Gastroesophageal sphincter (tissue), 3 donors: Measurements from ENCODE around the gene NCKIPSD.

ENCODE experiments used
- EP300 ChIP-seq: sonication (generic); formaldehyde crosslinking; IDR thresholded peaks from one replicate; pipeline ENCODE4 v1.6.1; 2017; ENCODE audit warnings: antibody characterized with exemption, mild to moderate bottlenecking
- POLR2A ChIP-seq, 2 donors: fragments of 450-650 bp; IDR thresholded peaks; one replicate each; pipeline ENCODE4 v1.6.1; 2017; ENCODE audit warnings: antibody characterized with exemption in 2 of 2, mild to moderate bottlenecking in 2 of 2, moderate library complexity in 1 of 2
- POLR2AphosphoS5 ChIP-seq: sonication (generic); formaldehyde crosslinking; IDR thresholded peaks from one replicate; pipeline ENCODE4 v1.6.1; 2017; ENCODE audit warnings: antibody characterized with exemption
- TF ChIP-seq, protein P1 (sequence below), 4 experiments: fragments of 200-600 bp in 2 of 4; fragments of 450-650 bp in 2 of 4; sonication (generic) in 1 of 4; IDR thresholded peaks; one replicate each; pipeline ENCODE4 v1.5.1; 2017 to 2019; ENCODE audit warnings: antibody characterized with exemption in 4 of 4, mild to moderate bottlenecking in 2 of 4, moderate library complexity in 2 of 4

DNA sequence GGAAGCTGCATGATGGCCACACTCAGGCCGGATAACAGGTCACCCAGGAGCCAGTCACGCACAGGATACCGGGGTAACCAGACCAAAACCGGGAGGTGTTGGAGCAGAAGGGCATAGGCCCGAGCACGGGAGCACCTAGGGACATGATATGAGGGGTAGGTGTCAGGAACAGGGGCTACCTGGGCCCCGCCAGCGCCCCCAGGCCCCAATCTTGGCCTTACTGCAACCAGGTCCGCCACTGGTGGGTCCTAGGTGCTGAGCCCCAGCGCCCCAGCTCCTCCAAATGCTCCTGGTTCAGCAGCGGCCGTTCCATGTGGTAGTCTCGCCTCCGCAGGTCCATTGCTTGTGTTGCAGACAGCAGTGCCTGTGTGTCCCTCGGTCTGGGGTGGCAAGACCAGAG is 52.5 kb downstream of the NCKIPSD start:
- TF ChIP-seq, protein P1, sequence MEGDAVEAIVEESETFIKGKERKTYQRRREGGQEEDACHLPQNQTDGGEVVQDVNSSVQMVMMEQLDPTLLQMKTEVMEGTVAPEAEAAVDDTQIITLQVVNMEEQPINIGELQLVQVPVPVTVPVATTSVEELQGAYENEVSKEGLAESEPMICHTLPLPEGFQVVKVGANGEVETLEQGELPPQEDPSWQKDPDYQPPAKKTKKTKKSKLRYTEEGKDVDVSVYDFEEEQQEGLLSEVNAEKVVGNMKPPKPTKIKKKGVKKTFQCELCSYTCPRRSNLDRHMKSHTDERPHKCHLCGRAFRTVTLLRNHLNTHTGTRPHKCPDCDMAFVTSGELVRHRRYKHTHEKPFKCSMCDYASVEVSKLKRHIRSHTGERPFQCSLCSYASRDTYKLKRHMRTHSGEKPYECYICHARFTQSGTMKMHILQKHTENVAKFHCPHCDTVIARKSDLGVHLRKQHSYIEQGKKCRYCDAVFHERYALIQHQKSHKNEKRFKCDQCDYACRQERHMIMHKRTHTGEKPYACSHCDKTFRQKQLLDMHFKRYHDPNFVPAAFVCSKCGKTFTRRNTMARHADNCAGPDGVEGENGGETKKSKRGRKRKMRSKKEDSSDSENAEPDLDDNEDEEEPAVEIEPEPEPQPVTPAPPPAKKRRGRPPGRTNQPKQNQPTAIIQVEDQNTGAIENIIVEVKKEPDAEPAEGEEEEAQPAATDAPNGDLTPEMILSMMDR (IDR thresholded peaks at IDR 0.05): no peak
- TF ChIP-seq POLR2A (IDR thresholded peaks at IDR 0.05) (no peak), EP300 (no peak), POLR2AphosphoS5 (no peak)
